Glomerular visceral epithelial cell (primary cell): ENCODE data around the gene CFAP57.

Experiments
- DNase-seq: peaks from one replicate; pipeline ENCODE4 v3.0.0-alpha.2; 2016; ENCODE audit errors: extremely low spot score

The CFAP57 gene

GRCh38 chr1:43299101-43299500 is 127.0 kb downstream of the CFAP57 start:
- DNase-seq: no peak

GRCh38 chr1:43300378-43301094 is 128.4 kb downstream of the CFAP57 start, which contains the start of gene TIE1:
TSS of gene TIE1 (plus strand) at chr1:43300982. CDS start at chr1:43301072, 90 bp downstream.
- DNase-seq: no peak

- no peak for DNase-seq
Observed at GRCh38 chr1:43302201-43302600, 130.1 kb downstream of the CFAP57 start.

- DNase-seq: no peak
Observed at GRCh38 chr1:43302721-43303470, 130.8 kb downstream of the CFAP57 start.

- DNase-seq: no peak
Observed at GRCh38 chr1:43303471-43304313, 131.6 kb downstream of the CFAP57 start.
